Stimulated activated CD4-positive, alpha-beta T cell treated with anti-CD3 and anti-CD28 coated beads, Interleukin-1b, Interleukin-23, amount 100 ng/mL, for 48 hours (primary cell): Measurements from ENCODE around the gene FFAR1.
A peak's percentile ranks its signal among the peaks of the same experiment; 100 is the strongest.
"Not testable (repeated sequence)": the region's sequence is repeated elsewhere in the genome, so short reads cannot be mapped to it uniquely, and the experiment has no call there.

Experiments used
- DNase-seq: peaks from one replicate; pipeline ENCODE4 v3.0.0-alpha.2; 2020

FFAR1 gene

GRCh38 chr19:35345671-35346111 lies 2.0 kb upstream of the FFAR1 start:
- DNase-seq: no peak

GRCh38 chr19:35346193-35347052 lies 1.3 kb upstream of the FFAR1 start:
- DNase-seq: peak; percentile 81

GRCh38 chr19:35347930-35348298 lies 212 bp downstream of the FFAR1 start:
- DNase-seq: no peak

- no peak for DNase-seq
These were observed 1.4 kb downstream of the FFAR1 start for GRCh38 chr19:35348911-35349611.

- DNase-seq: no peak
These were observed 2.2 kb downstream of the FFAR1 start for GRCh38 chr19:35349614-35350521.

- no peak for DNase-seq
These were observed 2.9 kb downstream of the FFAR1 start for GRCh38 chr19:35350591-35350990.

GRCh38 chr19:35351411-35352176 lies 3.9 kb downstream of the FFAR1 start:
- DNase-seq: no peak

- no peak for DNase-seq
These were observed 4.4 kb downstream of the FFAR1 start for GRCh38 chr19:35352177-35352447.

- peak; percentile 80 for DNase-seq
These were observed 5.0 kb downstream of the FFAR1 start for GRCh38 chr19:35352448-35353304.

GRCh38 chr19:35353635-35354034 lies 5.9 kb downstream of the FFAR1 start:
- DNase-seq: no peak

GRCh38 chr19:35354898-35355297 lies 7.2 kb downstream of the FFAR1 start:
- DNase-seq: peak; percentile 36

- DNase-seq: no peak
These were observed 8.2 kb downstream of the FFAR1 start for GRCh38 chr19:35355791-35356460.

GRCh38 chr19:35357867-35358573 lies 10.3 kb downstream of the FFAR1 start, which contains the start of gene FFAR3:
Gene FFAR3, plus strand, starts transcription at chr19:35358460. Its CDS starts 431 bp downstream, at chr19:35358891.
- DNase-seq: no peak

- DNase-seq: not testable (repeated sequence)
These were observed 11.1 kb downstream of the FFAR1 start for GRCh38 chr19:35358834-35359233.

GRCh38 chr19:35359395-35359794 lies 11.7 kb downstream of the FFAR1 start:
- not testable (repeated sequence) for DNase-seq

- not testable (repeated sequence) for DNase-seq
These were observed 12.4 kb downstream of the FFAR1 start for GRCh38 chr19:35360081-35360480.

GRCh38 chr19:35360880-35361420 lies 13.2 kb downstream of the FFAR1 start:
- DNase-seq: no peak

- DNase-seq: no peak
These were observed 14.7 kb downstream of the FFAR1 start for GRCh38 chr19:35362261-35363000.

GRCh38 chr19:35363001-35363590 lies 15.4 kb downstream of the FFAR1 start:
- no peak for DNase-seq
